Adipocyte (in vitro differentiated cells): ENCODE data around the gene SH2D4B.

Source experiments
- DNase-seq: peaks from one replicate; pipeline ENCODE4 v3.0.0-alpha.2; 2015; ENCODE audit warnings: low read depth
- H3K27me3 ChIP-seq: replicated peaks from 2 replicates; pipeline ENCODE4 v1.7.0; 2013; ENCODE audit warnings: mild to moderate bottlenecking, low read length, moderate library complexity; ENCODE audit not compliant: control insufficient read depth, insufficient read depth
- H3K36me3 ChIP-seq: 2 replicates; pipeline ENCODE4 v1.7.0; 2013; ENCODE audit warnings: low read length, mild to moderate bottlenecking, moderate library complexity; ENCODE audit not compliant: control insufficient read depth, insufficient read depth, severe bottlenecking
- H3K4me1 ChIP-seq: 2 replicates; pipeline ENCODE4 v1.7.0; 2013; ENCODE audit warnings: mild to moderate bottlenecking, low read length, moderate library complexity; ENCODE audit not compliant: control insufficient read depth, insufficient read depth
- H3K4me3 ChIP-seq: 2 replicates; pipeline ENCODE4 v1.7.0; 2013; ENCODE audit warnings: mild to moderate bottlenecking, low read length, moderate library complexity
- H3K9ac ChIP-seq: 2 replicates; pipeline ENCODE4 v1.7.0; 2013; ENCODE audit warnings: mild to moderate bottlenecking, low read length, moderate library complexity
- H3K9me3 ChIP-seq: 2 replicates; pipeline ENCODE4 v1.7.0; 2013; ENCODE audit warnings: mild to moderate bottlenecking, low read length, moderate library complexity; ENCODE audit not compliant: control insufficient read depth

Gene SH2D4B

GRCh38 chr10:80603516-80603915 lies 65.8 kb downstream of the SH2D4B start:
- H3K9me3 ChIP-seq = no peaks in the 10 kb centered on the region
- H3K9ac ChIP-seq = no peak overlapping the region
- H3K4me1 ChIP-seq = no peaks in the 10 kb centered on the region
- H3K27me3 ChIP-seq = peaks cover 14% of the 10 kb centered on the region
- H3K4me3 ChIP-seq = no peak overlapping the region
- no peak for DNase-seq
- H3K36me3 ChIP-seq = no peaks in the 10 kb centered on the region

GRCh38 chr10:80608706-80609105 lies 71.0 kb downstream of the SH2D4B start:
- no peak for DNase-seq
- H3K4me3 ChIP-seq = no peak overlapping the region
- H3K9ac ChIP-seq = no peak overlapping the region
- H3K4me1 ChIP-seq = no peaks in the 10 kb centered on the region
- H3K36me3 ChIP-seq = no peaks in the 10 kb centered on the region
- peaks cover 31% of the 10 kb centered on the region for H3K27me3 ChIP-seq
- H3K9me3 ChIP-seq = no peaks in the 10 kb centered on the region

GRCh38 chr10:80609331-80609730 lies 71.6 kb downstream of the SH2D4B start:
- no peak overlapping the region for H3K9ac ChIP-seq
- H3K4me3 ChIP-seq = no peak overlapping the region
- no peaks in the 10 kb centered on the region for H3K9me3 ChIP-seq
- no peaks in the 10 kb centered on the region for H3K36me3 ChIP-seq
- no peaks in the 10 kb centered on the region for H3K4me1 ChIP-seq
- DNase-seq = no peak
- peaks cover 31% of the 10 kb centered on the region for H3K27me3 ChIP-seq

- Histone ChIP-seq H3K4me3 (no peak overlapping the region), H3K27me3 (peaks cover 38% of the 10 kb centered on the region), H3K36me3 (no peaks in the 10 kb centered on the region), H3K4me1 (no peaks in the 10 kb centered on the region), H3K9me3 (no peaks in the 10 kb centered on the region), H3K9ac (no peak overlapping the region)
- DNase-seq = no peak
Observed at GRCh38 chr10:80611481-80612185, 73.9 kb downstream of the SH2D4B start.

- Histone ChIP-seq H3K9me3 (no peaks in the 10 kb centered on the region), H3K4me1 (no peaks in the 10 kb centered on the region), H3K4me3 (no peak overlapping the region), H3K9ac (no peak overlapping the region), H3K27me3 (peaks cover 40% of the 10 kb centered on the region), H3K36me3 (no peaks in the 10 kb centered on the region)
- DNase-seq = no peak
Observed at GRCh38 chr10:80612261-80612660, 74.6 kb downstream of the SH2D4B start.

GRCh38 chr10:80613466-80614170 lies 75.9 kb downstream of the SH2D4B start:
- no peaks in the 10 kb centered on the region for H3K36me3 ChIP-seq
- no peaks in the 10 kb centered on the region for H3K9me3 ChIP-seq
- peaks cover 31% of the 10 kb centered on the region for H3K27me3 ChIP-seq
- no peaks in the 10 kb centered on the region for H3K4me1 ChIP-seq
- DNase-seq = no peak
- no peak overlapping the region for H3K4me3 ChIP-seq
- no peak overlapping the region for H3K9ac ChIP-seq

GRCh38 chr10:80614576-80615416 lies 77.1 kb downstream of the SH2D4B start:
- Histone ChIP-seq H3K36me3 (no peaks in the 10 kb centered on the region), H3K4me3 (no peak overlapping the region), H3K4me1 (no peaks in the 10 kb centered on the region), H3K27me3 (peaks cover 26% of the 10 kb centered on the region), H3K9ac (no peak overlapping the region), H3K9me3 (no peaks in the 10 kb centered on the region)
- DNase-seq = no peak

GRCh38 chr10:80617807-80618206 lies 80.1 kb downstream of the SH2D4B start:
- Histone ChIP-seq H3K9me3 (no peaks in the 10 kb centered on the region), H3K27me3 (peaks cover 17% of the 10 kb centered on the region), H3K4me3 (no peak overlapping the region), H3K4me1 (no peaks in the 10 kb centered on the region), H3K9ac (no peak overlapping the region), H3K36me3 (no peaks in the 10 kb centered on the region)
- DNase-seq = no peak

- Histone ChIP-seq H3K9me3 (no peaks in the 10 kb centered on the region), H3K36me3 (no peaks in the 10 kb centered on the region), H3K4me3 (no peak overlapping the region), H3K4me1 (no peaks in the 10 kb centered on the region), H3K9ac (no peak overlapping the region), H3K27me3 (peaks cover 11% of the 10 kb centered on the region)
- no peak for DNase-seq
Observed at GRCh38 chr10:80619036-80619435, 81.3 kb downstream of the SH2D4B start.

- Histone ChIP-seq H3K9ac (no peak overlapping the region), H3K4me3 (no peak overlapping the region), H3K4me1 (no peaks in the 10 kb centered on the region), H3K27me3 (no peaks in the 10 kb centered on the region), H3K36me3 (no peaks in the 10 kb centered on the region), H3K9me3 (peaks cover 12% of the 10 kb centered on the region)
- DNase-seq = no peak
Observed at GRCh38 chr10:80622153-80622552, 84.5 kb downstream of the SH2D4B start.

- no peaks in the 10 kb centered on the region for H3K27me3 ChIP-seq
- no peaks in the 10 kb centered on the region for H3K36me3 ChIP-seq
- peaks cover 15% of the 10 kb centered on the region for H3K9me3 ChIP-seq
- H3K4me3 ChIP-seq = no peak overlapping the region
- peaks cover 4% of the 10 kb centered on the region for H3K4me1 ChIP-seq
- DNase-seq = no peak
- H3K9ac ChIP-seq = no peak overlapping the region
Observed at GRCh38 chr10:80630324-80630723, 92.6 kb downstream of the SH2D4B start.
